SK-N-SH (cell line): ENCODE results near the gene KRTAP5-9. TPM values are rescaled to one million over a fixed set of nuclear protein-coding genes. Genes with fewer than 3 reads are reported as not detected.

ENCODE experiments used
- CTCF ChIA-PET: fragments of 300-600, 350-600 bp; formaldehyde crosslinking; extraction: SDS; loops from one replicate; lab custom pipeline; 2021; lab: Yijun Ruan, JAX
- POLR2A ChIA-PET: fragments of 350-600 bp; sonication (Branson Sonifier 250); formaldehyde crosslinking; extraction: SDS; loops from one replicate; lab custom pipeline; 2020; ENCODE audit warnings: antibody characterized with exemption, inconsistent platforms; lab: Yijun Ruan, JAX
- DNase-seq: peaks from one replicate; pipeline ENCODE4 v3.0.0; 2012
- H2AFZ ChIP-seq: fragments of 200-600 bp; sonication (generic); 2 replicates; pipeline ENCODE4 v1.8.1; 2016; ENCODE audit warnings: antibody characterized with exemption, mild to moderate bottlenecking, low read depth
- H3F3A ChIP-seq: fragments of 200-600 bp; sonication (generic); replicated peaks from 2 replicates; pipeline ENCODE3; 2016; ENCODE audit warnings: antibody characterized with exemption, mild to moderate bottlenecking; ENCODE audit not compliant: insufficient read depth
- H3K27ac ChIP-seq, 2 experiments: fragments of 200-500 bp in 1 of 2; fragments of 200-600 bp in 1 of 2; sonication (Bioruptor generic) in 1 of 2; sonication (generic), shearing (Covaris generic) in 1 of 2; 2 replicates each; pipeline versions ENCODE4 v1.5.1 to v1.6.1; 2014 to 2016; ENCODE audit warnings: low read depth in 2 of 2, inconsistent platforms in 1 of 2, low read length in 1 of 2, mild to moderate bottlenecking in 1 of 2, mixed read lengths in 1 of 2
- H3K27me3 ChIP-seq: fragments of 200-600 bp; sonication (generic), shearing (Covaris generic); 2 replicates; pipeline ENCODE4 v1.6.1; 2016; ENCODE audit warnings: mixed run types; ENCODE audit not compliant: insufficient read depth
- H3K36me3 ChIP-seq, 2 experiments: fragments of 200-500 bp in 1 of 2; fragments of 200-600 bp in 1 of 2; sonication (Bioruptor generic) in 1 of 2; sonication (generic) in 1 of 2; replicated peaks in 1 of 2; 2 replicates each; pipeline versions ENCODE3 to v1.5.1; 2014 to 2016; ENCODE audit warnings: low read length in 1 of 2, mild to moderate bottlenecking in 1 of 2; ENCODE audit not compliant: insufficient read depth in 2 of 2, control insufficient read depth in 1 of 2
- H3K4me1 ChIP-seq, 2 experiments: fragments of 200-500 bp in 1 of 2; fragments of 200-600 bp in 1 of 2; sonication (Bioruptor generic) in 1 of 2; sonication (generic), shearing (Covaris generic) in 1 of 2; 2 replicates each; pipeline versions ENCODE4 v1.5.1 to v1.6.1; 2014 to 2016; ENCODE audit warnings: low read depth in 1 of 2, low read length in 1 of 2, mixed run types in 1 of 2; ENCODE audit not compliant: insufficient read depth in 2 of 2, control insufficient read depth in 1 of 2
- H3K4me2 ChIP-seq: fragments of 200-600 bp; sonication (generic), shearing (Covaris generic); 2 replicates; pipeline ENCODE4 v1.6.1; 2017; ENCODE audit warnings: mixed run types
- H3K4me3 ChIP-seq, 2 experiments: fragments of 200-500 bp in 1 of 2; fragments of 200-600 bp in 1 of 2; sonication (Bioruptor generic) in 1 of 2; sonication (generic), shearing (Covaris generic) in 1 of 2; 2 replicates each; pipeline versions ENCODE4 v1.5.1 to v1.8.1; 2014 to 2016; ENCODE audit warnings: low read depth in 2 of 2, inconsistent platforms in 1 of 2, low read length in 1 of 2, mild to moderate bottlenecking in 1 of 2, mixed read lengths in 1 of 2, moderate library complexity in 1 of 2
- H3K79me2 ChIP-seq: fragments of 200-600 bp; sonication (generic); 2 replicates; pipeline ENCODE4 v1.8.1; 2017; ENCODE audit warnings: mild to moderate bottlenecking; ENCODE audit not compliant: insufficient read depth
- H3K9ac ChIP-seq: fragments of 200-600 bp; sonication (generic); 2 replicates; pipeline ENCODE4 v1.6.1; 2017; ENCODE audit warnings: mixed run types
- H3K9me2 ChIP-seq: fragments of 200-600 bp; sonication (generic); 2 replicates; pipeline ENCODE4 v1.6.1; 2017; ENCODE audit warnings: mixed run types
- H3K9me3 ChIP-seq: fragments of 200-600 bp; sonication (generic); 2 replicates; pipeline ENCODE4 v1.6.1; 2017; ENCODE audit warnings: mixed run types, mild to moderate bottlenecking, moderate library complexity
- H4K20me1 ChIP-seq: fragments of 200-600 bp; sonication (generic); 2 replicates; pipeline ENCODE4 v1.6.1; 2017; ENCODE audit warnings: mild to moderate bottlenecking, mixed run types; ENCODE audit not compliant: insufficient read depth
- ELF1 ChIP-seq: IDR thresholded peaks from 2 replicates; pipeline ENCODE4 v1.4.0; 2012
- EZH2phosphoT487 ChIP-seq: fragments of 200-600 bp; sonication (generic); IDR thresholded peaks from 2 replicates; pipeline ENCODE4 v1.6.1; 2017; ENCODE audit warnings: low read depth, mixed run types, mild to moderate bottlenecking, antibody characterized with exemption, moderate library complexity, borderline replicate concordance
- FOXM1 ChIP-seq: IDR thresholded peaks from 2 replicates; pipeline ENCODE4 v1.4.0; 2012; ENCODE audit warnings: low read depth, mild to moderate bottlenecking
- MEF2A ChIP-seq: IDR thresholded peaks from 2 replicates; pipeline ENCODE4 v1.4.0; 2012; ENCODE audit warnings: low read depth, borderline replicate concordance
- MXI1 ChIP-seq: IDR thresholded peaks from 2 replicates; pipeline ENCODE4 v1.6.1; 2012; ENCODE audit warnings: mild to moderate bottlenecking, low read depth, low read length, improper control_type of control experiment
- NFIC ChIP-seq: IDR thresholded peaks from 2 replicates; pipeline ENCODE4 v1.4.0; 2012; ENCODE audit warnings: borderline replicate concordance
- RAD21 ChIP-seq: IDR thresholded peaks from 2 replicates; pipeline ENCODE4 v1.6.1; 2012; ENCODE audit warnings: mild to moderate bottlenecking, low read length
- SMC3 ChIP-seq: IDR thresholded peaks from 2 replicates; pipeline ENCODE4 v1.6.1; 2012; ENCODE audit warnings: low read depth, low read length, improper control_type of control experiment
- TAF1 ChIP-seq: IDR thresholded peaks from 2 replicates; pipeline ENCODE4 v1.6.1; 2012; ENCODE audit warnings: low read depth, mild to moderate bottlenecking, low read length, moderate library complexity, borderline replicate concordance
- TEAD4 ChIP-seq: IDR thresholded peaks from 2 replicates; pipeline ENCODE4 v1.4.0; 2012; ENCODE audit warnings: mild to moderate bottlenecking, borderline replicate concordance; ENCODE audit not compliant: insufficient read depth
- YY1 ChIP-seq: IDR thresholded peaks from 2 replicates; pipeline ENCODE4 v1.4.0; 2012; ENCODE audit warnings: low read depth, mild to moderate bottlenecking
- WGBS: methylation state at CpG from one replicate; pipeline ENCODE4 v1.1.6; 2017; ENCODE audit warnings: low lambda C conversion rate; 5-methylcytosine and 5-hydroxymethylcytosine counted together
- polyA plus RNA-seq, 3 experiments: library from polyadenylated mRNA; depleted of rRNA; stranded (reverse); fragments of >200 nt; gene quantifications; 2 replicates each; pipeline ENCODE4 v1.2.3, GENCODE V29; 2012
- TF ChIP-seq, protein P1 (sequence below): IDR thresholded peaks from 2 replicates; pipeline ENCODE4 v1.4.0; 2012; ENCODE audit warnings: low read depth, borderline replicate concordance
- TF ChIP-seq, protein P2 (sequence below): fragments of 200-600 bp; sonication (generic); IDR thresholded peaks from 2 replicates; pipeline ENCODE4 v1.6.1; 2017; ENCODE audit warnings: antibody characterized with exemption, mild to moderate bottlenecking, moderate library complexity

The KRTAP5-9 gene
- polyA plus RNA-seq, 1 of the 3 experiments (the other 2 are of a cell fraction), result not detected

DNA sequence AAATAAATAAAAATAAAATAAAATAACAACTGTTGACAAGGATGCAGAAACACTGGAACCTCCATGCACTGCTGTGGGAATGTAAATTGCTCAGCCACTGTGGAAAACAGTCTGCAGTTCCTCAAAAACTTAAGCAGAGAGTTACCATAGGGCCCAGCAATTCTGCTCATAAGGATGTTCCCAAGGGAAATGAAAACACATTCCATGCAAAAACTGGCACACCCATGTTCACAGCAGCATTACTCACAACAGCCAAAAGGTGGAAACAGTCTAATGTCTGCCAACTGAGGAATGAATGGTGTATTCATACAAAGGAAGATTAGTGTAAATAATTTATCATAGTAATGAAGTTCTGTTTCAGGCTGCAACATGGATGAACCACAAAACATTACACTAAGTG, 13.9 kb downstream of the KRTAP5-9 start:
- TF ChIP-seq MXI1, result no peak
- TF ChIP-seq TEAD4, result no peak
- no peak for TF ChIP-seq NFIC
- no peak for TF ChIP-seq ELF1
- no peak for TF ChIP-seq EZH2phosphoT487
- TF ChIP-seq, protein P1, sequence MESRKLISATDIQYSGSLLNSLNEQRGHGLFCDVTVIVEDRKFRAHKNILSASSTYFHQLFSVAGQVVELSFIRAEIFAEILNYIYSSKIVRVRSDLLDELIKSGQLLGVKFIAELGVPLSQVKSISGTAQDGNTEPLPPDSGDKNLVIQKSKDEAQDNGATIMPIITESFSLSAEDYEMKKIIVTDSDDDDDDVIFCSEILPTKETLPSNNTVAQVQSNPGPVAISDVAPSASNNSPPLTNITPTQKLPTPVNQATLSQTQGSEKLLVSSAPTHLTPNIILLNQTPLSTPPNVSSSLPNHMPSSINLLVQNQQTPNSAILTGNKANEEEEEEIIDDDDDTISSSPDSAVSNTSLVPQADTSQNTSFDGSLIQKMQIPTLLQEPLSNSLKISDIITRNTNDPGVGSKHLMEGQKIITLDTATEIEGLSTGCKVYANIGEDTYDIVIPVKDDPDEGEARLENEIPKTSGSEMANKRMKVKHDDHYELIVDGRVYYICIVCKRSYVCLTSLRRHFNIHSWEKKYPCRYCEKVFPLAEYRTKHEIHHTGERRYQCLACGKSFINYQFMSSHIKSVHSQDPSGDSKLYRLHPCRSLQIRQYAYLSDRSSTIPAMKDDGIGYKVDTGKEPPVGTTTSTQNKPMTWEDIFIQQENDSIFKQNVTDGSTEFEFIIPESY, result no peak
- no peak for TF ChIP-seq MEF2A
- TF ChIP-seq, protein P2, sequence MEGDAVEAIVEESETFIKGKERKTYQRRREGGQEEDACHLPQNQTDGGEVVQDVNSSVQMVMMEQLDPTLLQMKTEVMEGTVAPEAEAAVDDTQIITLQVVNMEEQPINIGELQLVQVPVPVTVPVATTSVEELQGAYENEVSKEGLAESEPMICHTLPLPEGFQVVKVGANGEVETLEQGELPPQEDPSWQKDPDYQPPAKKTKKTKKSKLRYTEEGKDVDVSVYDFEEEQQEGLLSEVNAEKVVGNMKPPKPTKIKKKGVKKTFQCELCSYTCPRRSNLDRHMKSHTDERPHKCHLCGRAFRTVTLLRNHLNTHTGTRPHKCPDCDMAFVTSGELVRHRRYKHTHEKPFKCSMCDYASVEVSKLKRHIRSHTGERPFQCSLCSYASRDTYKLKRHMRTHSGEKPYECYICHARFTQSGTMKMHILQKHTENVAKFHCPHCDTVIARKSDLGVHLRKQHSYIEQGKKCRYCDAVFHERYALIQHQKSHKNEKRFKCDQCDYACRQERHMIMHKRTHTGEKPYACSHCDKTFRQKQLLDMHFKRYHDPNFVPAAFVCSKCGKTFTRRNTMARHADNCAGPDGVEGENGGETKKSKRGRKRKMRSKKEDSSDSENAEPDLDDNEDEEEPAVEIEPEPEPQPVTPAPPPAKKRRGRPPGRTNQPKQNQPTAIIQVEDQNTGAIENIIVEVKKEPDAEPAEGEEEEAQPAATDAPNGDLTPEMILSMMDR, result no peak
- TF ChIP-seq FOXM1, result no peak
- no peak for TF ChIP-seq TAF1
- Histone ChIP-seq H3K4me3 (no peak overlapping the region), H3K79me2 (no peaks in the 10 kb centered on the region), H3K27me3 (no peaks in the 10 kb centered on the region), H3K36me3 (no peaks in the 10 kb centered on the region), H4K20me1 (no peaks in the 10 kb centered on the region), H3K27ac (no peak overlapping the region), H3K9me2 (no peaks in the 10 kb centered on the region), H3K9ac (no peak overlapping the region), H3K9me3 (no peaks in the 10 kb centered on the region), H3F3A (no peaks in the 10 kb centered on the region), H3K4me1 (peaks cover 0 to 6% of the 10 kb centered on the region in 2 experiments; a peak in 1 of 4 replicates), H3K4me2 (no peak overlapping the region), H2AFZ (no peak overlapping the region)
- ChIA-PET POLR2A (no interaction called here), CTCF (interaction anchor here (0.6 kb wide), 1 partner anchor 98 kb away, joined by 3 read pairs; no protein-coding TSS in a partner anchor)
- DNase-seq, result no peak

DNA sequence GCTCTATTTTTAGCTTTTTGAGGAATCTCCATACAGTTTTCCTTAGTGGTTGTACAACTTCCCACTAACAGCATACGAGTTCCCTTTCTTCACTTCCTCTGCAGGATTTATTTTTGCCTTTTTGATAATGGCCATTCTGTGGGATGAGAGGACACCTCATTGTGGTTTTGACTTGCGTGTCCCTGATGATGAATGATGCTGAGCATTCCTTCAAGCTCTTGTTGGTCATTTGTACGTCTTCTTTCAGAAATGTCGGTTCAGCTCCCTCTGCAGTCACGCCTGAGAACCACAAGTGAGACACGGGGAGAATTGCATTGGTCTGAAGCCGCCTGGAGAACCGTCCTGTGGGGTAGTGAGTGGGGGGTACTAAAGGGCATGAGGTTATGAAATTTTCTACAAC, 15.2 kb downstream of the KRTAP5-9 start:
- Histone ChIP-seq H3K79me2 (no peaks in the 10 kb centered on the region), H4K20me1 (no peaks in the 10 kb centered on the region), H3K4me2 (no peak overlapping the region), H3K9me2 (no peaks in the 10 kb centered on the region), H3K4me3 (no peak overlapping the region), H3K27me3 (no peaks in the 10 kb centered on the region), H2AFZ (no peak overlapping the region), H3K27ac (no peak overlapping the region), H3F3A (no peaks in the 10 kb centered on the region), H3K9me3 (no peaks in the 10 kb centered on the region), H3K36me3 (no peaks in the 10 kb centered on the region), H3K4me1 (peaks cover 0 to 7% of the 10 kb centered on the region in 2 experiments; a peak in 1 of 4 replicates), H3K9ac (no peak overlapping the region)
- DNase-seq, result peak; percentile 65
- ChIA-PET POLR2A (no interaction called here), CTCF (interaction anchor here (0.6 to 4.6 kb wide), 20 partner anchors 11 to 748 kb away, joined by 3 to 35 read pairs (median 4); partner anchors contain the start of genes KRTAP5-9 and NADSYN1)
- WGBS, result 18% methylated on average over 8 of the region's 8 CpGs
- no peak for TF ChIP-seq YY1
- peak; percentile 19; the same call in 1 of the 2 replicates for TF ChIP-seq SMC3
- TF ChIP-seq RAD21, result peak; percentile 68
